Body of pancreas (tissue), 4 donors: Measurements from ENCODE around the gene OSBPL1A.

Experiments
- POLR2A ChIP-seq, 3 donors: fragments of 450-650 bp; IDR thresholded peaks; one replicate each; pipeline ENCODE4 v1.6.1; 2016; ENCODE audit warnings: antibody characterized with exemption in 3 of 3, mild to moderate bottlenecking in 2 of 3
- TF ChIP-seq, protein P1 (sequence below), 7 experiments: fragments of 450-650 bp in 4 of 7; fragments of 200-600 bp in 3 of 7; sonication (generic) in 3 of 7; IDR thresholded peaks; one replicate each; pipeline ENCODE4 v1.5.1; 2016 to 2019; ENCODE audit warnings: antibody characterized with exemption in 7 of 7

DNA sequence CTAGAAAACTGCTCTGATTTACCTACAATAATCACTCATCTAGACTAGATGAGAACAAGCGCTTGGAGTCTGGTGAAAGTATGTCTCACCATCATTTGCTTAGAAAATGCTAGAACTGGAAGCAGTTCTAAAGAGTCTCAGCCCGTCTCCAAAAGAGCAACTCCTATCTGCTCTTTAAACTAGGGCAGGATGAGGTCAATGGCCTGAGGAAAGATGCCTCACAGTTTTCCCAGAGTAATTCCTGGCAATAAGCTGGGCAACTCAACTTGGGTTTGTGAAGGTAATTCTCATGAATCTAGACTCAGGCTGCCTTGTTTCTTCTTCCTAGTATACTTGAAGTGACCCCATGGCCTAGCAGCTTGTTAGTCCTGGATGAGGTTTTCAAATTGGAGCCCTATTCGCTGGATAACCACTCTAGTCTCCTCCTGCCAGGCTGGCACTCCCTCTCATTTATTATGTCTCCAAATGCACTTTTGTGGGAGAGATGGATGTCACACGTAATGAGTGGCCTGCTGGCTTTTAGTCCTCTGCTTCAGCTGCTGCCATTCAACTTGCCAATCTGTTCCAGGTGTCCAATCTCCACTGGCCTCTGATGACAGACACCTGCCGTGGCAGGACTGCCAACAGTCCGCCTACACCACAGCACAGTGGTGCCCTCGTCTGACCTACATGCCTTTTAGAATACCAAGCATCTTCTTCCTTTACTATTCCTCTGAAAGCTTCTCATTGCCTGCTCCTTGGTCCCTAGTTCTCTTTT is 177.9 kb downstream of the OSBPL1A start:
- TF ChIP-seq, protein P1, sequence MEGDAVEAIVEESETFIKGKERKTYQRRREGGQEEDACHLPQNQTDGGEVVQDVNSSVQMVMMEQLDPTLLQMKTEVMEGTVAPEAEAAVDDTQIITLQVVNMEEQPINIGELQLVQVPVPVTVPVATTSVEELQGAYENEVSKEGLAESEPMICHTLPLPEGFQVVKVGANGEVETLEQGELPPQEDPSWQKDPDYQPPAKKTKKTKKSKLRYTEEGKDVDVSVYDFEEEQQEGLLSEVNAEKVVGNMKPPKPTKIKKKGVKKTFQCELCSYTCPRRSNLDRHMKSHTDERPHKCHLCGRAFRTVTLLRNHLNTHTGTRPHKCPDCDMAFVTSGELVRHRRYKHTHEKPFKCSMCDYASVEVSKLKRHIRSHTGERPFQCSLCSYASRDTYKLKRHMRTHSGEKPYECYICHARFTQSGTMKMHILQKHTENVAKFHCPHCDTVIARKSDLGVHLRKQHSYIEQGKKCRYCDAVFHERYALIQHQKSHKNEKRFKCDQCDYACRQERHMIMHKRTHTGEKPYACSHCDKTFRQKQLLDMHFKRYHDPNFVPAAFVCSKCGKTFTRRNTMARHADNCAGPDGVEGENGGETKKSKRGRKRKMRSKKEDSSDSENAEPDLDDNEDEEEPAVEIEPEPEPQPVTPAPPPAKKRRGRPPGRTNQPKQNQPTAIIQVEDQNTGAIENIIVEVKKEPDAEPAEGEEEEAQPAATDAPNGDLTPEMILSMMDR (IDR thresholded peaks at IDR 0.05): no peak
- TF ChIP-seq POLR2A (IDR thresholded peaks at IDR 0.05): no peak
